Stomach (tissue), 9 donors: Measurements from ENCODE around the gene KCNK5. TPM values are rescaled to one million over a fixed set of nuclear protein-coding genes. Genes with fewer than 3 reads are reported as not detected.

Experiments used
- DNase-seq, 2 donors: peaks; one replicate each; pipeline versions ENCODE4 v3.0.0 to v3.0.0-alpha.2; 2013 to 2019
- H3K27ac ChIP-seq, 5 donors: fragments of 200-600 bp in 4 of 5; sonication (generic) in 4 of 5; one replicate each; pipeline ENCODE4 v1.5.1; 2013 to 2019; ENCODE audit warnings: mild to moderate bottlenecking in 1 of 5, moderate library complexity in 1 of 5
- H3K27me3 ChIP-seq, 3 donors: fragments of 200-600 bp; sonication (generic); one replicate each; pipeline ENCODE4 v1.5.1; 2017 to 2019; ENCODE audit warnings: mixed run types in 1 of 3
- H3K36me3 ChIP-seq, 4 donors: fragments of 200-600 bp; sonication (generic); 1 replicate in 3 of 4; 2 replicates in 1 of 4; pipeline ENCODE4 v1.5.1; 2016 to 2019
- H3K4me1 ChIP-seq, 4 donors: fragments of 200-600 bp; sonication (generic); one replicate each; pipeline ENCODE4 v1.5.1; 2016 to 2019
- H3K4me3 ChIP-seq, 4 donors: fragments of 200-600 bp; sonication (generic) in 3 of 4; one replicate each; pipeline ENCODE4 v1.5.1; 2016 to 2019; ENCODE audit warnings: mild to moderate bottlenecking in 1 of 4
- H3K9me3 ChIP-seq, 4 donors: fragments of 200-600 bp; sonication (generic); one replicate each; pipeline ENCODE4 v1.5.1; 2016 to 2019
- EP300 ChIP-seq: sonication (generic); formaldehyde crosslinking; IDR thresholded peaks from one replicate; pipeline ENCODE4 v1.6.1; 2017; ENCODE audit warnings: antibody characterized with exemption
- POLR2A ChIP-seq, 4 donors: fragments of 450-650 bp; IDR thresholded peaks; one replicate each; pipeline ENCODE4 v1.6.1; 2016; ENCODE audit warnings: antibody characterized with exemption in 4 of 4, control low read depth in 2 of 4, mild to moderate bottlenecking in 1 of 4, moderate library complexity in 1 of 4
- POLR2AphosphoS5 ChIP-seq, 3 donors: sonication (generic); formaldehyde crosslinking; IDR thresholded peaks; one replicate each; pipeline ENCODE4 v1.6.1; 2016; ENCODE audit warnings: antibody characterized with exemption in 3 of 3
- WGBS, 5 donors: extraction: QIAGEN DNeasy Blood & Tissue Kit in 3 of 5; methylation state at CpG; one replicate each; pipeline versions ENCODE4 v1.1.5 to v1.1.7; 2013 to 2018; 5-methylcytosine and 5-hydroxymethylcytosine counted together
- intact Hi-C: fragments of 100-400 bp; cut with DNase I; formaldehyde crosslinking; loops from one replicate; pipeline ENCODE4 v1.15.1; 2023; ENCODE audit warnings: low total_unique reads
- polyA plus RNA-seq, 3 donors: library from polyadenylated mRNA; stranded (reverse); fragments of 200-250 nt; gene quantifications; one replicate each; pipeline ENCODE4 v1.2.3, GENCODE V29; 2013
- total RNA-seq, 5 donors: library from RNA; depleted of rRNA; stranded (reverse); fragments of >200 nt; gene quantifications; one replicate each; pipeline versions ENCODE4 v1.1.0 to v1.2.3, GENCODE V29; 2014 to 2016
- TF ChIP-seq, protein P1 (sequence below), 7 experiments: fragments of 450-650 bp in 4 of 7; fragments of 200-600 bp in 3 of 7; sonication (generic) in 3 of 7; IDR thresholded peaks; one replicate each; pipeline ENCODE4 v1.5.1; 2016 to 2019; ENCODE audit warnings: antibody characterized with exemption in 7 of 7, control low read depth in 2 of 7, mild to moderate bottlenecking in 1 of 7
- donor health status: healthy with polysubstance abuse.
- donor health status: Bipolar disorder and iron deficiency.
- donor health status: healthy.

Gene KCNK5
- total and polyA plus RNA-seq, 8 donors, result 4.9 to 30.7 (median 10.3) TPM

DNA sequence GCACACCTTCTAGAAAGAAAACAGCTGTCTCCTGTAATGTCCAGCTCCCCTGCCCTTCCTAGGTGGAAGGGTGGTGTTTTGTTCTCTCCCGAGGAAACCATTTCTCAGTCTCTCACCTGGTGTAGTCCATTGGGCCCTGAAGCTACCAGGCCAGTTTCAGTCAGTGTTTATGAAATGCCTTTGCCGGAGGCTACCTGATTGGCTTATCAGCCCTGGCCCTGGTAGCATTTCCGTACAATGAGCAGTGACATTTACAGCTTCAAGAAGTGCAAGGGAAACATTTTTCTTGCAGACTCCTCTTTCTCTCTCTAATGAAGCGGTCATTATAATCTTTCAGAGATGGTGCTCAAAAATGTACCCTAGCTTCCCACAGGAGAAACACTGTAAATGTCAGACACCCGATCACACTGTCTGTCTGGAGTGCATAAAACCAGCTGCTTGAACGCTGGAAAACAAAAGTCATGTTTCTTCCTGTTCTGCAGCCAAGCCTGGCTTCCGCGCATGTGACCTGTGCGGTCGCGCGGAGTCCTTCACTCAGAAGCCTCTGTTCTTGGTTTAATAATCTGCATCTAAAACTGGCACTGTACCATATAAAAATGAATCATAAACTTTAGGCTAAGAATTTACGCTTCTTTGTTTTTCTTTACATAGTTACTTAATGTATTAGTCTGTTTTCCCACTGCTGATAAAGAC is 85.9 kb downstream of the KCNK5 start:
- Histone ChIP-seq H3K27me3 (peaks cover 0 to 16% (median 0%) of the 10 kb centered on the region in 3 donors), H3K27ac (peak overlapping the region in 4 of 5 donors; percentile 27 to 77 (median 42)), H3K4me3 (peak overlapping the region in 1 of 4 donors; percentile 3), H3K9me3 (peaks cover 0 to 10% (median 9%) of the 10 kb centered on the region in 4 donors), H3K4me1 (no peaks in the 10 kb centered on the region), H3K36me3 (no peaks in the 10 kb centered on the region)
- TF ChIP-seq POLR2AphosphoS5 (IDR thresholded peaks at IDR 0.05) (no peak), EP300 (no peak), POLR2A (IDR thresholded peaks at IDR 0.05) (no peak)
- TF ChIP-seq, protein P1, sequence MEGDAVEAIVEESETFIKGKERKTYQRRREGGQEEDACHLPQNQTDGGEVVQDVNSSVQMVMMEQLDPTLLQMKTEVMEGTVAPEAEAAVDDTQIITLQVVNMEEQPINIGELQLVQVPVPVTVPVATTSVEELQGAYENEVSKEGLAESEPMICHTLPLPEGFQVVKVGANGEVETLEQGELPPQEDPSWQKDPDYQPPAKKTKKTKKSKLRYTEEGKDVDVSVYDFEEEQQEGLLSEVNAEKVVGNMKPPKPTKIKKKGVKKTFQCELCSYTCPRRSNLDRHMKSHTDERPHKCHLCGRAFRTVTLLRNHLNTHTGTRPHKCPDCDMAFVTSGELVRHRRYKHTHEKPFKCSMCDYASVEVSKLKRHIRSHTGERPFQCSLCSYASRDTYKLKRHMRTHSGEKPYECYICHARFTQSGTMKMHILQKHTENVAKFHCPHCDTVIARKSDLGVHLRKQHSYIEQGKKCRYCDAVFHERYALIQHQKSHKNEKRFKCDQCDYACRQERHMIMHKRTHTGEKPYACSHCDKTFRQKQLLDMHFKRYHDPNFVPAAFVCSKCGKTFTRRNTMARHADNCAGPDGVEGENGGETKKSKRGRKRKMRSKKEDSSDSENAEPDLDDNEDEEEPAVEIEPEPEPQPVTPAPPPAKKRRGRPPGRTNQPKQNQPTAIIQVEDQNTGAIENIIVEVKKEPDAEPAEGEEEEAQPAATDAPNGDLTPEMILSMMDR (IDR thresholded peaks at IDR 0.05), result no peak
- peak; percentile 32 to 40 for DNase-seq
- WGBS, 5 donors, result 26 to 51% (median 34%) methylated on average over 11 to 13 of the region's 13 CpGs
- intact Hi-C loops, result no loop called here

DNA sequence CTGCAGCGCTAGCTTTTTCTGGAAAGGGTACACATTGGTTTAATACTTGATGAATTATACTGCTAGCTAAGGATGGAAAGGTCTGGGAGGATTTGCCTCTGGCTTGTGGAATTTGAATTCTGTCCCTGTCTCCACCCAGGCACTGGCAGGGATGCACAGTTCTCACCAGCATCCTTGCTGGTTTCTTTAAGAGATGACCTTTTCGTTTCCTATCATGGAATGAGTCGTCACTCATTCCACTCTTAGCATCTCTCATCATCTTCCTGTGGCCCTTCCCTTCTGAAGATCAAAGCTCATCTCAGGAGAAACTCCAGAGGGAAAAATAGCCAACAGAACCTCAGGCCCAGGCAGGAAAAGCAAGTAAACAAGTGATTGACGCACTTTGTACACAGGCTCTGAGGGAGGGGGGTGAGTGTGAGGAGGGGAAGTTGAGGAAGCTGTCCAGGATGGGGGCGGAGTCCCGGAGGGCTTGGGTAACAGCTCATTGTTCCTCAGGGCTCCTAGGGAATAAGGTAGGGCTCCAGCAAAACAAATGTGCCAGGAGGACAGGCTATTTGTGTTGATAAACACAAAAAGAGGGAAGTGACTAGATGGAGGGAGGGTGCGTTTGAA is 88.6 kb downstream of the KCNK5 start:
- DNase-seq, result no peak
- H3K4me1 ChIP-seq, result no peaks in the 10 kb centered on the region
- no peak overlapping the region for H3K4me3 ChIP-seq
- no peak for TF ChIP-seq POLR2A (IDR thresholded peaks at IDR 0.05)
- no peak for TF ChIP-seq POLR2AphosphoS5 (IDR thresholded peaks at IDR 0.05)
- no peak for TF ChIP-seq EP300
- TF ChIP-seq, protein P1 (IDR thresholded peaks at IDR 0.05), result no peak
- intact Hi-C loops, result no loop called here
- peaks cover 0 to 17% (median 14%) of the 10 kb centered on the region in 4 donors for H3K9me3 ChIP-seq
- H3K27me3 ChIP-seq, result peaks cover 0 to 10% (median 0%) of the 10 kb centered on the region in 3 donors
- H3K27ac ChIP-seq, result no peak overlapping the region
- WGBS, 5 donors, result 61 to 71% (median 62%) methylated on average over 7 of the region's 7 CpGs
- no peaks in the 10 kb centered on the region for H3K36me3 ChIP-seq

Other genes starting within 250 kb of the KCNK5 start
- gene GLP1R, start 180.7 kb downstream of the KCNK5 start, total RNA-seq, result 1 to 10 TPM in 2 of 5 donors, not detected in 3; 3.5 to 9.0 TPM
- gene GLP1R, start 180.7 kb downstream of the KCNK5 start, polyA plus RNA-seq, result under 1 TPM in 2 of 3 donors, not detected in 1; 0.05 to 0.31 TPM
- 10 to 100 TPM in 2 of 5 donors, 1 to 10 TPM in 3; 1.2 to 24.8 (median 4.9) TPM for gene SAYSD1, start 114.3 kb downstream of the KCNK5 start, total RNA-seq
- 1 to 10 TPM; 6.6 to 9.9 (median 8.9) TPM for gene SAYSD1, start 114.3 kb downstream of the KCNK5 start, polyA plus RNA-seq
- 1 to 10 TPM in 1 of 5 donors, not detected in 4; 1.1 TPM for gene KCNK17, start 84.9 kb upstream of the KCNK5 start, total RNA-seq
- gene KCNK17, start 84.9 kb upstream of the KCNK5 start, polyA plus RNA-seq, result under 1 TPM; 0.15 to 0.68 (median 0.46) TPM
- under 1 TPM in 1 of 5 donors, not detected in 4; 0.73 TPM for gene KCNK16, start 93.2 kb upstream of the KCNK5 start, total RNA-seq
- gene KCNK16, start 93.2 kb upstream of the KCNK5 start, polyA plus RNA-seq, result under 1 TPM in 1 of 3 donors, not detected in 2; 0.37 TPM